OCI-LY7 (cell line): ENCODE measurements around the gene SPEF1.
"Not testable (repeated sequence)": the region's sequence is repeated elsewhere in the genome, so short reads cannot be mapped to it uniquely, and the experiment has no call there.

Source experiments
- CTCF ChIP-seq: fragments of 200-600 bp; sonication (generic); conservative IDR thresholded peaks from 2 replicates; pipeline ENCODE4 v1.5.1; 2014; ENCODE audit warnings: mild to moderate bottlenecking, antibody characterized with exemption, low read length, moderate library complexity, mixed read lengths
- EZH2phosphoT487 ChIP-seq: fragments of 200-600 bp; sonication (generic); IDR thresholded peaks from 2 replicates; pipeline ENCODE4 v1.6.1; 2018; ENCODE audit warnings: low read depth, borderline replicate concordance, mild to moderate bottlenecking, mixed run types, antibody characterized with exemption, low read length, moderate library complexity, mixed read lengths

GRCh38 chr20:3829891-3830290, 48.6 kb upstream of the SPEF1 start:
- TF ChIP-seq CTCF, EZH2phosphoT487: not testable (repeated sequence)
